ENCODE results near the gene SLA2. TPM values are rescaled to one million over a fixed set of nuclear protein-coding genes. Genes with fewer than 3 reads are reported as not detected.

Gene SLA2
- polyA plus RNA-seq, 1 of the 3 experiments (the other 2 are of a cell fraction) = not detected

DNA sequence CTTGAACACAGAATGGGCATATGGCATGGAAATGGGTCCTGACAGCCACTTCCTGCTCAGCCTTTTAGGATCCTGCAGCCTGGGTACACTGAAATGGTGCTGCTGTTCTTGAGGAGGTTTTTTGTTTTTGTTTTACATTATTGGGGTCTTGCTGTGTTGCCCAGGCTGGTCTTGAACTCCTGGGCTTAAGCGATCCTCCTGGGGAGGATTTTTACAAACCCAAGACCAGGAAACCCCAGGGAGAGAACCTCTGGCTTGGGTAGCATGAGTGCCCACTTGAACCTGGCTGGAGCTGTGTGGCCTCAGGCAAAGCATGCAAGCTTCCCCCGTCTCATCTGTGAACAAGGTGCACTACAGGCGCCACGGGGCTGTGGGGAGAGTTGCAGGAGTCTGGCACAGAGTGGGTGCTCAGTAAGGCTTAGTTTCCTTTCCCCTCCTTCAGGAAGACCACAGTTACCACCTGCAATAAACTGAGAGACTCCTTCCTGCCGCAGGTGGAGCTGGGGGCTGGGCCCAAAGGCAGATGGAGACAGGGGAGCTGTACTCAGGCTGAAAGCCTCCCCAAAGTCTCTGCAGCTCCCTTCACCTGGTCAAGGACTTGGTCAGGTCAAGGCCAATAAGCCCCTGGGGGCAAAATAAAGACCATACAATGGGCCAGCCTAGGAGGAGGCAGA lies 1.8 kb downstream of the SLA2 start (continued):
- TF ChIP-seq, protein P1, sequence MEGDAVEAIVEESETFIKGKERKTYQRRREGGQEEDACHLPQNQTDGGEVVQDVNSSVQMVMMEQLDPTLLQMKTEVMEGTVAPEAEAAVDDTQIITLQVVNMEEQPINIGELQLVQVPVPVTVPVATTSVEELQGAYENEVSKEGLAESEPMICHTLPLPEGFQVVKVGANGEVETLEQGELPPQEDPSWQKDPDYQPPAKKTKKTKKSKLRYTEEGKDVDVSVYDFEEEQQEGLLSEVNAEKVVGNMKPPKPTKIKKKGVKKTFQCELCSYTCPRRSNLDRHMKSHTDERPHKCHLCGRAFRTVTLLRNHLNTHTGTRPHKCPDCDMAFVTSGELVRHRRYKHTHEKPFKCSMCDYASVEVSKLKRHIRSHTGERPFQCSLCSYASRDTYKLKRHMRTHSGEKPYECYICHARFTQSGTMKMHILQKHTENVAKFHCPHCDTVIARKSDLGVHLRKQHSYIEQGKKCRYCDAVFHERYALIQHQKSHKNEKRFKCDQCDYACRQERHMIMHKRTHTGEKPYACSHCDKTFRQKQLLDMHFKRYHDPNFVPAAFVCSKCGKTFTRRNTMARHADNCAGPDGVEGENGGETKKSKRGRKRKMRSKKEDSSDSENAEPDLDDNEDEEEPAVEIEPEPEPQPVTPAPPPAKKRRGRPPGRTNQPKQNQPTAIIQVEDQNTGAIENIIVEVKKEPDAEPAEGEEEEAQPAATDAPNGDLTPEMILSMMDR (IDR thresholded peaks at IDR 0.05) = no peak
- TF ChIP-seq, protein P2, sequence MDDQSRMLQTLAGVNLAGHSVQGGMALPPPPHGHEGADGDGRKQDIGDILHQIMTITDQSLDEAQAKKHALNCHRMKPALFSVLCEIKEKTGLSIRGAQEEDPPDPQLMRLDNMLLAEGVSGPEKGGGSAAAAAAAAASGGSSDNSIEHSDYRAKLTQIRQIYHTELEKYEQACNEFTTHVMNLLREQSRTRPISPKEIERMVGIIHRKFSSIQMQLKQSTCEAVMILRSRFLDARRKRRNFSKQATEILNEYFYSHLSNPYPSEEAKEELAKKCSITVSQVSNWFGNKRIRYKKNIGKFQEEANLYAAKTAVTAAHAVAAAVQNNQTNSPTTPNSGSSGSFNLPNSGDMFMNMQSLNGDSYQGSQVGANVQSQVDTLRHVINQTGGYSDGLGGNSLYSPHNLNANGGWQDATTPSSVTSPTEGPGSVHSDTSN (IDR thresholded peaks at IDR 0.05) = no peak
- TF ChIP-seq JUND (IDR thresholded peaks at IDR 0.05) = no peak

DNA sequence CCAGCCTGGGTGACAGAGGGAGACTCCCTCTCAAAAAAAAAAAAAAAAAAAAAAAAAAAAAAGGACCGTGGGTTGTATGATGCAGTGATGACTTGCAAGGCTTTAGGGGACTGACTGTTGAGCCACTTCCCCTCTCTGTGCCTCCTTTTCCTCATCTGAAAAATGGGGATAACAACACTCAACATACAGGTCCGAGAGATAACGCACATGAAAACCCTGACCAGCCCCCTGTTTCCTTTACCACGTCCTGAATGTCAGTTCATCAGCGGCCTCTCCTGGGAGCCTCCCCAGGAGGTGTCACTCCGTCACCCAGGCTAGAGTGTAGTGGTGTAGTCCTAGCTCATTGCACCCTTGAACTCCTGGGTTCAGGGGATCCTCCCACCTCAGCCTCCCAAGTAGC lies 3.9 kb downstream of the SLA2 start:
- H3K36me3 ChIP-seq (replicated peaks in 1 of 2; ENCODE audit: control insufficient read depth in 1 of 2, insufficient read depth in 2 of 2, low read length in 1 of 2) = no peaks in the 10 kb centered on the region
- CTCF ChIA-PET = no interaction called here
- WGBS (ENCODE audit: low lambda C conversion rate) = 83% methylated on average over 6 of the region's 6 CpGs

More for the DNA sequence above, 3.9 kb downstream of the SLA2 start:
- Histone ChIP-seq H2AFZ (ENCODE audit: low read depth) (no peak overlapping the region), H3K4me2 (no peak overlapping the region), H3F3A (replicated peaks; ENCODE audit: insufficient read depth) (no peaks in the 10 kb centered on the region), H3K79me2 (ENCODE audit: insufficient read depth) (no peaks in the 10 kb centered on the region), H3K4me1 (ENCODE audit: control insufficient read depth in 1 of 2, insufficient read depth in 2 of 2, low read depth in 1 of 2, low read length in 1 of 2) (no peaks in the 10 kb centered on the region), H3K9ac (no peak overlapping the region), H3K4me3 (ENCODE audit: low read depth in 2 of 2, low read length in 1 of 2) (no peak overlapping the region), H3K27ac (ENCODE audit: low read depth in 2 of 2, low read length in 1 of 2) (no peak overlapping the region), H3K9me3 (no peaks in the 10 kb centered on the region), H4K20me1 (ENCODE audit: insufficient read depth) (no peaks in the 10 kb centered on the region), H3K9me2 (no peaks in the 10 kb centered on the region), H3K27me3 (ENCODE audit: insufficient read depth) (no peaks in the 10 kb centered on the region)
- TF ChIP-seq SMC3 (IDR thresholded peaks at IDR 0.05; ENCODE audit: low read depth, low read length) = no peak
- TF ChIP-seq TAF1 (IDR thresholded peaks at IDR 0.05; ENCODE audit: borderline replicate concordance, low read depth, low read length) = no peak
- TF ChIP-seq, protein P3, sequence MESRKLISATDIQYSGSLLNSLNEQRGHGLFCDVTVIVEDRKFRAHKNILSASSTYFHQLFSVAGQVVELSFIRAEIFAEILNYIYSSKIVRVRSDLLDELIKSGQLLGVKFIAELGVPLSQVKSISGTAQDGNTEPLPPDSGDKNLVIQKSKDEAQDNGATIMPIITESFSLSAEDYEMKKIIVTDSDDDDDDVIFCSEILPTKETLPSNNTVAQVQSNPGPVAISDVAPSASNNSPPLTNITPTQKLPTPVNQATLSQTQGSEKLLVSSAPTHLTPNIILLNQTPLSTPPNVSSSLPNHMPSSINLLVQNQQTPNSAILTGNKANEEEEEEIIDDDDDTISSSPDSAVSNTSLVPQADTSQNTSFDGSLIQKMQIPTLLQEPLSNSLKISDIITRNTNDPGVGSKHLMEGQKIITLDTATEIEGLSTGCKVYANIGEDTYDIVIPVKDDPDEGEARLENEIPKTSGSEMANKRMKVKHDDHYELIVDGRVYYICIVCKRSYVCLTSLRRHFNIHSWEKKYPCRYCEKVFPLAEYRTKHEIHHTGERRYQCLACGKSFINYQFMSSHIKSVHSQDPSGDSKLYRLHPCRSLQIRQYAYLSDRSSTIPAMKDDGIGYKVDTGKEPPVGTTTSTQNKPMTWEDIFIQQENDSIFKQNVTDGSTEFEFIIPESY (IDR thresholded peaks at IDR 0.05; ENCODE audit: borderline replicate concordance, low read depth) = no peak
- no peak for TF ChIP-seq RXRA (IDR thresholded peaks at IDR 0.05; ENCODE audit: borderline replicate concordance, low read depth)
- no peak for TF ChIP-seq NRF1 (IDR thresholded peaks at IDR 0.05; ENCODE audit: low read depth, low read length)
- no peak for TF ChIP-seq MXI1 (IDR thresholded peaks at IDR 0.05; ENCODE audit: low read depth, low read length)
- TF ChIP-seq, protein P4, sequence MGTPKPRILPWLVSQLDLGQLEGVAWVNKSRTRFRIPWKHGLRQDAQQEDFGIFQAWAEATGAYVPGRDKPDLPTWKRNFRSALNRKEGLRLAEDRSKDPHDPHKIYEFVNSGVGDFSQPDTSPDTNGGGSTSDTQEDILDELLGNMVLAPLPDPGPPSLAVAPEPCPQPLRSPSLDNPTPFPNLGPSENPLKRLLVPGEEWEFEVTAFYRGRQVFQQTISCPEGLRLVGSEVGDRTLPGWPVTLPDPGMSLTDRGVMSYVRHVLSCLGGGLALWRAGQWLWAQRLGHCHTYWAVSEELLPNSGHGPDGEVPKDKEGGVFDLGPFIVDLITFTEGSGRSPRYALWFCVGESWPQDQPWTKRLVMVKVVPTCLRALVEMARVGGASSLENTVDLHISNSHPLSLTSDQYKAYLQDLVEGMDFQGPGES (IDR thresholded peaks at IDR 0.05; ENCODE audit: low read depth, low read length) = no peak
- no peak for TF ChIP-seq MEF2A (IDR thresholded peaks at IDR 0.05; ENCODE audit: borderline replicate concordance, low read depth)
- POLR2A ChIA-PET = no interaction called here
- DNase-seq = no peak
